Peyer's patch (tissue), 4 donors: Measurements from ENCODE around the gene ASPSCR1.

ENCODE experiments used
- CTCF ChIP-seq, 6 experiments: fragments of 450-650 bp in 4 of 6; fragments of 200-600 bp in 2 of 6; sonication (generic) in 1 of 6; IDR thresholded peaks; one replicate each; pipeline ENCODE4 v1.5.1; 2017 to 2019; ENCODE audit warnings: antibody characterized with exemption in 6 of 6, mild to moderate bottlenecking in 3 of 6, moderate library complexity in 1 of 6
- POLR2A ChIP-seq, 2 donors: fragments of 450-650 bp; IDR thresholded peaks; one replicate each; pipeline ENCODE4 v1.5.1; 2017; ENCODE audit warnings: antibody characterized with exemption in 2 of 2, mild to moderate bottlenecking in 2 of 2, moderate library complexity in 2 of 2

GRCh38 chr17:81961087-81961511 lies 16.3 kb upstream of the ASPSCR1 start, which contains the start of gene NOTUM:
- TF ChIP-seq POLR2A (IDR thresholded peaks at IDR 0.05), result no peak
- TF ChIP-seq CTCF (IDR thresholded peaks at IDR 0.05), result peak in 2 of 6 experiments; percentile 11 to 19
